Stimulated activated CD4-positive, alpha-beta T cell treated with anti-CD3 and anti-CD28 coated beads, Interleukin-2, amount 100 ng/mL, for 24 hours (primary cell): Measurements from ENCODE around the gene RPRD1A.
"Not testable (repeated sequence)": the region's sequence is repeated elsewhere in the genome, so short reads cannot be mapped to it uniquely, and the experiment has no call there.

Experiments
- DNase-seq, 2 donors: peaks; one replicate each; pipeline ENCODE4 v3.0.0-alpha.2; 2020

Gene RPRD1A

DNA sequence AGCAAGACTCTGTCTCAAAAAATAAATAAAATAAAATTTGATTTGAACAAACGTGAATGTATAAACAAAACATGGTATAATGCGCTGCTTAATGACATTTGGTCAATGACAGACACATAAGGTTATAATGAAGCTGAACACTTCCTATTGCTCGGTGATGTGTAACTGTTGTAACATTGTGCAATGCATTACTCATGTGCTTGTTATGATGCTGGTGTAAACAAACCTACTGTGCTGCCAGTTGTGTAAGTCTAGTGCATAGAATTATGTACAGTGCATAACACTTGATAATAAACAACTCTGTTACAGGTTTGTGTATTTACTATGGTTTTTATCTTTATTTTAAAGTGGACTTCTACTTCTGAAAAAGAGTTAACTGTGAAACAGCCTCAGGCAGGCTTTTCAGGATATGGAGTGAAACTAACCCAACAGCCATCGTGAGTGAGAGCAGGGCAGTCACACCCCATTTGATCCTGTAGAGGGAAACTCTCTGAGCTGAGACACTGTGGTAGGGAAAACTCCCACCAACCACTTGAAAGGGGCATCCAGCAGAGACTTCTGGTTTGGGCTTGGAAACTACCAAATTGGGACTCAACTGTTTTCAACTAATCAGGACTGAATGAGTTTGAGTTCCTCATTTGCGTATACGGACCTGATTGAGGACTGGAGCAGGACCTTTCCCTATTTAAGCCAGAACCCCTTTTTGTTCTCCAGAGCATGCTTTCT, 8.7 kb upstream of the RPRD1A start:
- no peak for DNase-seq

GRCh38 chr18:36074435-36074834, 7.1 kb upstream of the RPRD1A start:
- DNase-seq = no peak

GRCh38 chr18:36073676-36074075, 6.3 kb upstream of the RPRD1A start:
- DNase-seq = no peak

GRCh38 chr18:36072406-36072805, 5.0 kb upstream of the RPRD1A start:
- not testable (repeated sequence) for DNase-seq

GRCh38 chr18:36066686-36067054, 689 bp downstream of the RPRD1A start:
- no peak for DNase-seq

- no peak for DNase-seq
Measured at GRCh38 chr18:36066001-36066400, 1.4 kb downstream of the RPRD1A start.

- not testable (repeated sequence) for DNase-seq
Measured at GRCh38 chr18:36064809-36065079, 2.6 kb downstream of the RPRD1A start.

DNA sequence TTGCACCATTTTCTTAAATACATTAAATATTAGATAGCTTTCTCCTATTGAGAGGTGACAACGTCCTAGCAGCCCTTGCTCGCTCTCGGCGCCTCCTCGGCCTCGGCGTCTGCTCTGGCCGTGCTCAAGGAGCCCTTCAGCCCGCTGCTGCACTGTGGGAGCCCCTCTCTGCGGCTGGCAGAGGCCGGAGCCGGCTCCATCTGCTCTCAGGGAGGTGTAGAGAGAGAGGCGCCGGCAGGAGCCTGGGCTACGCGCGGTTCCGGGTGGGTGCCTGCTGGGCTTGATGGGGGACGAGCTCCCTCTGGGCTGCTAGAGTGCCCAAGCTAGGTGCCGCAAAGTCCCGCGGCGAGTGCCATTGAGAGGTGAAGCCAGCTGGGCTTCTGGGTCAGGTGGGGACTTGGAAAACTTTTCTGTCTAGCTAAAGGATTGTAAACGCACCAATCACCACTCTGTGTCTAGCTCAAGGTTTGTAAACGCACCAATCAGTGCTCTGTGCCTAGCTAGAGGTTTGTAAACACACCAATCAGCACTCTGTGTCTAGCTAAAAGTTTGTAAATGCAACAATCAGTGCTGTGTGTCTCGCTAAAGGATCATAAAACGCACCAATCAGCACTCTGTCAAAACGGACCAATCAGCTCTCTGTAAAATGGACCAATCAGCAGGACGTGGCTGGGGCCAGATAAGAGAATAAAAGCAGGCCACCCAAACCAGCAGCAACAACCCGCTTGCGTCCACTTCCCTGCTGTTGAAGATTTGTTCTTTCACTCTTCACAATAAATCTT, 3.1 kb downstream of the RPRD1A start:
- no peak for DNase-seq

DNA sequence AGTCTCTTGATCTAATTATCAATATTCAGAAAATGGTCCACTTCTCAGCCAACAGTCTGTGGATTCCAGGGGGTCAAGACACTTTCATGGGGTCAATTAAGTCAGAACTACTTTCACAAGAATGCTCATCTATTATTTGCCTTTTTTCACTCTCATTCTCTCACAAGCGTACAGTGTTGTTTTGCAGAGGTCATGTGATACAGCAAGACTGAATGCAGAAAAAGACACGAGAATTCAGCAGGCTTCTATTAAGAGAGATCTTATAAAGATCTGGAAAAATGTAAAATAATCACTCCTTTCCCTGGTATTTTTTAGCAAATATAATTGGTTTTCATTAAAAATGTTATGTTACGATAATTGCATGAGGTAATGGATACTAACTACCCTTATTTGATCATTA, 8.7 kb downstream of the RPRD1A start:
- no peak for DNase-seq

DNA sequence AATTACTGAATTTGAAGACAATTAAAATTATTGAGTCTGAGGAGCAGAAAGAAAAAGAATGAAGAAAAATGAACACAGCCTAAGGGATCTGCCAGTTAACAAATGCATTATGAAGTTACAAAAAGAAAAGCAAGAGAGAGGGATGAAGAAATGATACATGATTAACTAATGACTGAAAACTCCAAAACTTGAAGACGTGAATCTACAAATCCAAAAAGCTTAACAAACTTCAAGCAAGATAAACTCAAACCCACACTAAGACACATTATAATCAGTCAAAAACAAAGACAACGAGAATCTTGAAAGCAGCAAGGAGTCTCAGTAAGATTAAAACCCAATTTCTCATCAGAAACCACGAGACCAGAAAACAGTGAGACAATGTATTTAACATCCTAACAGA, 15.6 kb downstream of the RPRD1A start:
- DNase-seq = no peak

DNA sequence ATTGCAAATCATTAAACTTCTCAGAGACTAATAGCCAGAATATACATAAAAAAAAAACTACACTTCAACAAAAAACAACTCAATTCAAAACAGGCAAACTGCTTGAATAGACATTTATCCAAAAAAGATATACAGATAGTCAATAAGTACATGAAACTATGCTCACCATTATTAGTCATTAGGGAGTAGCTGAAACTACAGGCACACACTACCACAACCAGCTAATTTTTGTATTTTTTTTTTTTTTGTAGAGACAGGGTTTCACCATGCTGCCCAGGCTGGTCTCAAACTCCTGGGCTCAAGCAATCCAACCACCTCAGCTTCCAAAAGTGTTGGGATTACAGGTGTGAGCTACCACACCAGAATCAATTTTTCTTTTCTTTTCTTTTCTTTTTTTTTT, 16.9 kb downstream of the RPRD1A start:
- DNase-seq = no peak

- DNase-seq = no peak
Measured at GRCh38 chr18:36047521-36047920, 19.8 kb downstream of the RPRD1A start.

GRCh38 chr18:36046898-36047297, 20.5 kb downstream of the RPRD1A start:
- no peak for DNase-seq

DNA sequence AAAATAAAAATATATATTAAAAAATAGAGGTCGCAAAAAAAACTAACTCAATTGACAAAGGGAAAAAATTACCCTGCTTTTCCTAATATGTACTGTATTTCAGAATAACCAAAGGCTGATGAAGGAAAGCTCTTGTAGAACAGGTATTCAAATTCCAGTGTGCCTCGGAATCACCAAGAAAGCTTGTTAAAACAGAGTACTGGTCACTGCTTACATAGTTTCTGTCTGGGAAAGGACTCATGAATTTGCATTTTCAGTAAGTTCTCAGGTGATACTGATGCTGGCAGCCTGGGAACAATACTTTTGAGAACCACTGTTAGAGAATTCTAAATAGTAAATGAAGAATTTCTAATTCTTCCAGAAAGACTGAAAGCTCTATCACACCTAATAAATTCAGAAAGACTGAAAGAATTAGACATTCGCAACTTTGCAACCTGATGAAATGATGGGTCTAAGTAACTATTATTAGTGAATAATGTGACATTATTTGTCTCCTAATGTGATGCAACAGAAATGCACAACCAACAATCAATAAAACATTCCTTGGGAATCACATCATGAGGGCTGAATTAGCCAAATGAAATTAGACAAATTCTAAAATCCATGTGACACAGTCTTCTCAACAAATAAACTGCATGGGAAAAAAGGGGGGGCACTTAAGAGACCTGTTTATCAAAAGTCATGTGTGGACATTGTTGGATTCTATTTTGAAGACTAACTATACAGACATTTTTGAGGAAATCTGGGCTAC, 21.9 kb downstream of the RPRD1A start:
- no peak for DNase-seq

- no peak for DNase-seq
Measured at GRCh38 chr18:36043153-36043552, 24.2 kb downstream of the RPRD1A start.

GRCh38 chr18:36041146-36041545, 26.2 kb downstream of the RPRD1A start:
- no peak for DNase-seq

GRCh38 chr18:36038102-36038663, 29.2 kb downstream of the RPRD1A start:
- no peak for DNase-seq

DNA sequence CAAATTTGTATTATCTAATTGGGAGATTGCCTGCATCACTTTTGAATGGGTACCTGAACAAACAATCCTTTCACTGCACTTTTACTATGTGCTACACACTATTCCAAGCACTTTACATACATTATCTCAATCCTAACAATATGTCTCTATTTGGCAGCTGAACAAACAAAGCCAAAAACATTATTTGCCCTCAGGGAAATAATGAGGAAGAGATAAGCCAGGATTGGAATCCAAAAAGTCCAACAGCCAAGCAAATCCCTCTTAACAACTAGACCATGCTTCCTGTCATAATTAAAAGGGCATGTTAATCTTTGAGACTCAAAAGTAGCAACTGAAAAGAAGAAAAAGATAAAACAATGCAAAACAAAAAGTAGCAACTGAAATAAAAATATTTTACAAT, 32.1 kb downstream of the RPRD1A start:
- DNase-seq = no peak

GRCh38 chr18:36034299-36034895, 33.0 kb downstream of the RPRD1A start:
- no peak for DNase-seq

- DNase-seq = no peak
Measured at GRCh38 chr18:36031903-36032302, 35.5 kb downstream of the RPRD1A start.

DNA sequence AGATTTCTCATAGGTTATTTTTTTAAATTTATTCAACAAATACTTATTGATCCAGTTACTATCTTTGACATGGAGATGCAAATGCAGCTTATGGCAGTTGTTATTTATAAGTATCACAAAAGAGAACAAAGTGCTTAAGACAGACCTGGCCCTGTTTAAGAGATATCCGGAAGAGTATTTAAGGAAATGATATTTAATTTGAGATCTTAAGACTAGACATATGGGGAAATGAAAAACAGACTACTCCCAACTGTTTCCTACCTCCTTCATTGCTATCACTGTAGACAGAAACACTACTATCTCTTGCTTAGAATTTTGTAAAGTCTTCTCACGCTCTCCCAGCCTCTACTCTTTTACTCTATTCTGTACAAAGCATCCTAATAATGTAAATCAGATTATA, 36.0 kb downstream of the RPRD1A start:
- no peak for DNase-seq

GRCh38 chr18:36028859-36029258, 38.5 kb downstream of the RPRD1A start:
- no peak for DNase-seq

DNA sequence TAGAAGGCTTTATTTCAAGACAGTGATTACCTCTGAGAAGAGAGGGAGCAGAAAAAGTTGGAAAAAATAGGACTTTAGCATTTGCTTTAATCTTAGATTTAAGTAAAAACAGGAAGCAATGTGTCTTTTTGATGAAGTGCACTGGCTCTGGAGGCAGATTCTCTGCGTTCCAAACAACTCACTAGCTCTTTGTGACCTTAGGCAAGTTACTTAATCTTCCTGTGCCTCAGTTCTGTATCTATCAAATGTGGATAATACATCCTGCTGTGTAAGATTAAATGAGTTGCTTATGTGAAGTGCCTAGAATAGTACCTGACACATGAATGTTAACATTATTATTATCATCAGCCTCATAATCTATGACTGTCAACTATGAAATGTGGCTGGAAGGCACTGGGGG, 42.3 kb downstream of the RPRD1A start:
- no peak for DNase-seq
